Thyroid gland (tissue), 4 donors: ENCODE data around the gene IL26.

Experiments
- CTCF ChIP-seq, 6 experiments: fragments of 200-600 bp in 3 of 6; fragments of 450-650 bp in 3 of 6; sonication (generic) in 3 of 6; IDR thresholded peaks; one replicate each; pipeline ENCODE4 v1.5.1; 2016 to 2019; ENCODE audit warnings: antibody characterized with exemption in 6 of 6, mild to moderate bottlenecking in 2 of 6, inconsistent platforms in 1 of 6, moderate library complexity in 1 of 6
- POLR2A ChIP-seq, 2 donors: fragments of 450-650 bp; IDR thresholded peaks; one replicate each; pipeline ENCODE4 v1.6.1; 2017; ENCODE audit warnings: antibody characterized with exemption in 2 of 2, mild to moderate bottlenecking in 2 of 2, moderate library complexity in 1 of 2

- no peak for TF ChIP-seq POLR2A (IDR thresholded peaks at IDR 0.05)
- no peak for TF ChIP-seq CTCF (IDR thresholded peaks at IDR 0.05)
These were observed 14.5 kb upstream of the IL26 start for GRCh38 chr12:68240079-68240478.
